Smooth muscle cell (in vitro differentiated cells): Measurements from ENCODE around the gene AADACL2. TPM values are rescaled to one million over a fixed set of nuclear protein-coding genes. Genes with fewer than 3 reads are reported as not detected.

Experiments
- DNase-seq: peaks from one replicate; lab custom pipeline; 2025; ENCODE audit not compliant: unreplicated experiment; lab: John Stamatoyannopoulos, UW
- H2AFZ ChIP-seq: fragments of 200-600 bp; sonication (generic); 2 replicates; pipeline ENCODE4 v1.6.0; 2016; ENCODE audit warnings: antibody characterized with exemption, low read depth, mild to moderate bottlenecking
- H3F3A ChIP-seq: fragments of 200-600 bp; sonication (generic); 2 replicates; pipeline ENCODE4 v1.6.0; 2017; ENCODE audit warnings: antibody characterized with exemption, low read depth
- H3K27ac ChIP-seq: fragments of 200-600 bp; sonication (generic); 2 replicates; pipeline ENCODE4 v1.5.1; 2016; ENCODE audit warnings: low read depth, mild to moderate bottlenecking
- H3K27me3 ChIP-seq: fragments of 200-600 bp; sonication (generic); 2 replicates; pipeline ENCODE4 v1.6.1; 2016; ENCODE audit warnings: low read depth, mild to moderate bottlenecking
- H3K36me3 ChIP-seq: fragments of 200-600 bp; sonication (generic); 2 replicates; pipeline ENCODE4 v1.5.1; 2016; ENCODE audit warnings: low read depth
- H3K4me1 ChIP-seq: fragments of 200-600 bp; sonication (generic); 2 replicates; pipeline ENCODE4 v1.5.1; 2016; ENCODE audit warnings: low read depth
- H3K4me2 ChIP-seq: fragments of 200-600 bp; sonication (generic); 2 replicates; pipeline ENCODE4 v1.6.0; 2016; ENCODE audit warnings: mild to moderate bottlenecking
- H3K4me3 ChIP-seq: fragments of 200-600 bp; sonication (generic); 2 replicates; pipeline ENCODE4 v1.5.1; 2016; ENCODE audit warnings: mild to moderate bottlenecking
- H3K79me2 ChIP-seq: fragments of 200-600 bp; sonication (generic); 2 replicates; pipeline ENCODE4 v1.6.0; 2016; ENCODE audit warnings: low read depth, mild to moderate bottlenecking
- H3K9ac ChIP-seq: fragments of 200-600 bp; sonication (generic); 2 replicates; pipeline ENCODE4 v1.6.0; 2016; ENCODE audit warnings: low read depth
- H3K9me3 ChIP-seq: fragments of 200-600 bp; sonication (generic); replicated peaks from 2 replicates; pipeline ENCODE4 v1.5.1; 2016; ENCODE audit warnings: low read depth
- H4K20me1 ChIP-seq: fragments of 200-600 bp; sonication (generic); 2 replicates; pipeline ENCODE4 v1.6.0; 2016; ENCODE audit warnings: low read depth
- WGBS: methylation state at CpG from one replicate; pipeline ENCODE4 v1.1.7; 2016; ENCODE audit warnings: low lambda C conversion rate; 5-methylcytosine and 5-hydroxymethylcytosine counted together
- polyA plus RNA-seq: library from polyadenylated mRNA; unstranded; fragments of >200 nt; fragmentation: Nextera tagmentation; extraction: Ambion mirVana; gene quantifications from 2 replicates; pipeline ENCODE4 v1.2.1, GENCODE V29; 2016
- total RNA-seq: library from RNA; depleted of rRNA; stranded (reverse); fragments of >200 nt; gene quantifications from 2 replicates; pipeline ENCODE4 v1.2.3, GENCODE V29; 2014
- TF ChIP-seq, protein P1 (sequence below): fragments of 200-600 bp; sonication (generic); IDR thresholded peaks from 2 replicates; pipeline ENCODE4 v1.5.1; 2017; ENCODE audit warnings: borderline replicate concordance, mild to moderate bottlenecking, antibody characterized with exemption; ENCODE audit not compliant: insufficient read depth, poor library complexity, severe bottlenecking

Gene AADACL2
- total and polyA plus RNA-seq, 2 experiments from 2014 or later, result not detected

DNA sequence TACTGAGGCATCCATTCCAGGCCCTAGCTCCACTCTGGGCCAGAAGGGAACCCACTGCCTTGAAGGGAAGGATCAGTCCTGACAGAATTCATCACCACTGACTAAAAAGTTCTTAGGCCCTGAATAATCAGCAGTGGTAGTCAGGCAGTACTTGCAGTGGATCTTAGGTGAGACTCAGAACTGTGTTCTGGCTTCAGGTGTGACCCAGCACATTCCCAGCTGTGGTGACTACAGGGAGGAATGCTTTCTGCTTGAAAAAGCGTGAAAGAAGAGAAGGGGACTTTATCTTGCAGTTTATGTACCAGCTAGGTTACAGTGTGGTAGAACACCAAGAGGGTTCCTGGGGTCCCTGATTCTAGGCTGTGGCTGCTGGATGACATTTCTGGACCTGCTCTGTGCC lies 24.9 kb upstream of the AADACL2 start:
- H4K20me1 ChIP-seq, result no peaks in the 10 kb centered on the region
- H3K27ac ChIP-seq, result no peak overlapping the region
- no peaks in the 10 kb centered on the region for H3K36me3 ChIP-seq
- H3K9ac ChIP-seq, result no peak overlapping the region
- H3K79me2 ChIP-seq, result no peaks in the 10 kb centered on the region
- H3K27me3 ChIP-seq, result no peaks in the 10 kb centered on the region
- no peaks in the 10 kb centered on the region for H3K9me3 ChIP-seq
- no peaks in the 10 kb centered on the region for H3F3A ChIP-seq
- DNase-seq, result no peak
- H2AFZ ChIP-seq, result no peak overlapping the region
- 94% methylated on average over 1 of the region's 1 CpG for WGBS
- no peaks in the 10 kb centered on the region for H3K4me1 ChIP-seq
- TF ChIP-seq, protein P1, sequence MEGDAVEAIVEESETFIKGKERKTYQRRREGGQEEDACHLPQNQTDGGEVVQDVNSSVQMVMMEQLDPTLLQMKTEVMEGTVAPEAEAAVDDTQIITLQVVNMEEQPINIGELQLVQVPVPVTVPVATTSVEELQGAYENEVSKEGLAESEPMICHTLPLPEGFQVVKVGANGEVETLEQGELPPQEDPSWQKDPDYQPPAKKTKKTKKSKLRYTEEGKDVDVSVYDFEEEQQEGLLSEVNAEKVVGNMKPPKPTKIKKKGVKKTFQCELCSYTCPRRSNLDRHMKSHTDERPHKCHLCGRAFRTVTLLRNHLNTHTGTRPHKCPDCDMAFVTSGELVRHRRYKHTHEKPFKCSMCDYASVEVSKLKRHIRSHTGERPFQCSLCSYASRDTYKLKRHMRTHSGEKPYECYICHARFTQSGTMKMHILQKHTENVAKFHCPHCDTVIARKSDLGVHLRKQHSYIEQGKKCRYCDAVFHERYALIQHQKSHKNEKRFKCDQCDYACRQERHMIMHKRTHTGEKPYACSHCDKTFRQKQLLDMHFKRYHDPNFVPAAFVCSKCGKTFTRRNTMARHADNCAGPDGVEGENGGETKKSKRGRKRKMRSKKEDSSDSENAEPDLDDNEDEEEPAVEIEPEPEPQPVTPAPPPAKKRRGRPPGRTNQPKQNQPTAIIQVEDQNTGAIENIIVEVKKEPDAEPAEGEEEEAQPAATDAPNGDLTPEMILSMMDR, result no peak
- H3K4me3 ChIP-seq, result no peak overlapping the region
- H3K4me2 ChIP-seq, result no peak overlapping the region

GRCh38 chr3:151709847-151710246 lies 23.9 kb upstream of the AADACL2 start:
- Histone ChIP-seq H3K4me3 (no peak overlapping the region), H3K36me3 (no peaks in the 10 kb centered on the region), H3K4me2 (no peak overlapping the region), H3K9me3 (no peaks in the 10 kb centered on the region), H2AFZ (no peak overlapping the region), H3K9ac (no peak overlapping the region), H4K20me1 (no peaks in the 10 kb centered on the region), H3K79me2 (no peaks in the 10 kb centered on the region), H3F3A (no peaks in the 10 kb centered on the region), H3K27ac (peak overlapping the region; percentile 41), H3K4me1 (no peaks in the 10 kb centered on the region), H3K27me3 (no peaks in the 10 kb centered on the region)
- TF ChIP-seq, protein P1, result no peak
- DNase-seq, result no peak
- WGBS, result 53% methylated on average over 1 of the region's 1 CpG

DNA sequence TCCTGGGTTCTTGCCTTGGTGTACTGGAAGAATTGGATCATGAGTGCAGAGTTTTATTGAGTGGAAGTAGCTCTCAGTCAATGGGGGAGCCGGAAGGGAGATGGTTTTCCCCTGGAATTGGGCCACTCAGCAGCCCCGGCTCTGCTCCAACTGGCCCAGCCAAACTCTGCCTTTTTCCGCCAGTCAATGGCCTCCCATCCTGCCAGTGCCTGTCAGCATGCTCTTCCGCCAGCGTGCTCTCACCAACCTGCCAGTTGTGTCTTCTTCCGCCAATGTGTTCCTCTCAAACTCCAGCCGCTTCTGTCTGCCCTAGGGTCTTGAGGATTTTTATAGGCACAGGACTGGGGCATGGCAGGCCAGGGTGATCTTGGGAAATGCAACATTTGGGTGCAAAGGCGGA lies 12.4 kb upstream of the AADACL2 start:
- H4K20me1 ChIP-seq, result no peaks in the 10 kb centered on the region
- H2AFZ ChIP-seq, result no peak overlapping the region
- no peaks in the 10 kb centered on the region for H3K27me3 ChIP-seq
- DNase-seq, result no peak
- no peaks in the 10 kb centered on the region for H3K36me3 ChIP-seq
- no peaks in the 10 kb centered on the region for H3K79me2 ChIP-seq
- no peaks in the 10 kb centered on the region for H3K9me3 ChIP-seq
- no peak overlapping the region for H3K9ac ChIP-seq
- no peak overlapping the region for H3K27ac ChIP-seq
- H3K4me3 ChIP-seq, result no peak overlapping the region
- H3K4me2 ChIP-seq, result no peak overlapping the region
- no peaks in the 10 kb centered on the region for H3K4me1 ChIP-seq
- no peaks in the 10 kb centered on the region for H3F3A ChIP-seq
- TF ChIP-seq, protein P1, result no peak
- 99% methylated on average over 8 of the region's 8 CpGs for WGBS

DNA sequence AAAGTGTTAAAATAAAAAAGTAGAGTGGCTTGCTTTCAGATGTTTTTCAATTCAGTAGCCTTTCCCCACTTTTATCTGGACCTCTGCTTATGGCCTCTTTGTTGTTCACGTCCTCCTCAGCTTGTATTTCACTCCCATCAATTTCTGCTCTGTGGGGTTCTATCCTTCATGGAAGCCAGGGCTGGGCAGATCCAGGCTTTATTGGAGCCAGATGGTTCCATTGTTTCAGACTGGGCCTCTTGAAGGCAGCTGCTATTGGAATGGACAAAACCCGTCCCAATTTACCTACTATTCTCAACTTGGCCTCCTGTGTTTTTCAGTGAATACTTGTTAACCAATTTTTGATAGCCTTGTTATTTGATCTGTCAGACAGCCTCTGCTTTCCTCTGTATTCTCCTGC lies 10.9 kb upstream of the AADACL2 start:
- H3K79me2 ChIP-seq, result no peaks in the 10 kb centered on the region
- no peak overlapping the region for H3K27ac ChIP-seq
- no peaks in the 10 kb centered on the region for H3K4me1 ChIP-seq
- H3K4me2 ChIP-seq, result no peak overlapping the region
- no peaks in the 10 kb centered on the region for H3K27me3 ChIP-seq
- DNase-seq, result no peak
- no peaks in the 10 kb centered on the region for H3K36me3 ChIP-seq
- H2AFZ ChIP-seq, result no peak overlapping the region
- H3K9ac ChIP-seq, result no peak overlapping the region
- WGBS, result 93% methylated on average over 2 of the region's 2 CpGs
- H4K20me1 ChIP-seq, result no peaks in the 10 kb centered on the region
- H3F3A ChIP-seq, result no peaks in the 10 kb centered on the region
- H3K9me3 ChIP-seq, result no peaks in the 10 kb centered on the region
- no peak overlapping the region for H3K4me3 ChIP-seq
- TF ChIP-seq, protein P1, result no peak
